ENCODE measurements around the gene TBC1D4. TPM values are rescaled to one million over a fixed set of nuclear protein-coding genes. Genes with fewer than 3 reads are reported as not detected.

Gene TBC1D4
- total RNA-seq, 1 donor from 2014 or later = 25.6 TPM

GRCh38 chr13:75264611-75265010 lies 217.4 kb downstream of the TBC1D4 start:
- Histone ChIP-seq H3K27me3 (ENCODE audit: insufficient read depth, low read length) (no peaks in the 10 kb centered on the region), H2AFZ (ENCODE audit: low read depth, low read length) (no peak overlapping the region), H3K4me2 (ENCODE audit: low read length) (no peak overlapping the region), H3K9me3 (ENCODE audit: insufficient read depth, low read depth, low read length) (no peaks in the 10 kb centered on the region), H3K27ac (ENCODE audit: low read depth, low read length) (no peak overlapping the region), H3K4me1 (ENCODE audit: insufficient read depth, low read length) (no peaks in the 10 kb centered on the region), H4K20me1 (ENCODE audit: insufficient read depth, low read length) (no peaks in the 10 kb centered on the region), H3K4me3 (ENCODE audit: insufficient read depth, low read depth, low read length) (no peak overlapping the region), H3K79me2 (ENCODE audit: insufficient read depth, low read length) (no peaks in the 10 kb centered on the region), H3K9ac (ENCODE audit: low read length) (no peak overlapping the region), H3K36me3 (ENCODE audit: insufficient read depth, low read length) (no peaks in the 10 kb centered on the region)
- Mint-ChIP-seq H3K27me3 (ENCODE audit: low read depth, unreplicated experiment) (no peaks in the 10 kb centered on the region), H3K4me3 (ENCODE audit: unreplicated experiment) (no peak overlapping the region), H3K9me3 (ENCODE audit: unreplicated experiment) (peaks cover 5% of the 10 kb centered on the region), H3K36me3 (ENCODE audit: low read depth, unreplicated experiment) (no peaks in the 10 kb centered on the region), H3K27ac (ENCODE audit: unreplicated experiment) (peak overlapping the region; percentile 23), H3K4me1 (ENCODE audit: low read depth, unreplicated experiment) (peaks cover 10% of the 10 kb centered on the region)
- FAIRE-seq (no peak), DNase-seq (ENCODE audit: low read depth) (no peak)
- TF ChIP-seq EZH2 (IDR thresholded peaks at IDR 0.05; ENCODE audit: insufficient read depth, low read length) = no peak
- TF ChIP-seq, protein P1, sequence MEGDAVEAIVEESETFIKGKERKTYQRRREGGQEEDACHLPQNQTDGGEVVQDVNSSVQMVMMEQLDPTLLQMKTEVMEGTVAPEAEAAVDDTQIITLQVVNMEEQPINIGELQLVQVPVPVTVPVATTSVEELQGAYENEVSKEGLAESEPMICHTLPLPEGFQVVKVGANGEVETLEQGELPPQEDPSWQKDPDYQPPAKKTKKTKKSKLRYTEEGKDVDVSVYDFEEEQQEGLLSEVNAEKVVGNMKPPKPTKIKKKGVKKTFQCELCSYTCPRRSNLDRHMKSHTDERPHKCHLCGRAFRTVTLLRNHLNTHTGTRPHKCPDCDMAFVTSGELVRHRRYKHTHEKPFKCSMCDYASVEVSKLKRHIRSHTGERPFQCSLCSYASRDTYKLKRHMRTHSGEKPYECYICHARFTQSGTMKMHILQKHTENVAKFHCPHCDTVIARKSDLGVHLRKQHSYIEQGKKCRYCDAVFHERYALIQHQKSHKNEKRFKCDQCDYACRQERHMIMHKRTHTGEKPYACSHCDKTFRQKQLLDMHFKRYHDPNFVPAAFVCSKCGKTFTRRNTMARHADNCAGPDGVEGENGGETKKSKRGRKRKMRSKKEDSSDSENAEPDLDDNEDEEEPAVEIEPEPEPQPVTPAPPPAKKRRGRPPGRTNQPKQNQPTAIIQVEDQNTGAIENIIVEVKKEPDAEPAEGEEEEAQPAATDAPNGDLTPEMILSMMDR (IDR thresholded peaks at IDR 0.05; ENCODE audit: insufficient read depth, low read depth, low read length) = no peak

DNA sequence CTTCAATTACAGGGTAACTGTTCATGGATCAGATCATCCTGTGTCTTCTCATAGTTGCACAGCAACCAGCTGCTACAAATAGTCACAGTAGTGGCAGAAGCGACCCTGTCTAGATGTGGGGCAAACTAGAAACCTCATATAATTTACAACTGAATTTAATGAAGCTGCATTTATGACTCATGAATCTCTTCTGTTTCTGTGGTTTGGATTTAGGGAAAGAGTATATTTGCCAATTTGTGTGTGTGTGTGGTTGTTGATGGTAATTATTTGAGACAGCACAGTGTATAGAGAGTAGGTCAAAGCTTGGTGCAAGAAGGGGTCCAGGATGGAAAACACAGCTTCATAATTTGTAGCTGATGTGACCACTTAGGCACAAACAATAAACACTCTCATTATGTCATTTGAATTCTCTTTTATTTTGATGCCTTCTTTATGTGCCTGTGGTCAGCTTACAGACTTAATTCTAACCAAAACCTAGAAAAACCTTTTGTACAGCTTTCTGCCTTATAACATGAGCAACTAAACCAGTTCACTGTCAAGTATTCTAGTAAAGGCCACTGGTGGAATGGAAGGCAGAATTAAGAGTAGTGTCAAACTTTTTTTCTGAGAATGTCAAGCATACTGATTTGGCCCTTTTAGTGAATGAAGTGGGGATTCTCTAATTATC lies 218.1 kb downstream of the TBC1D4 start:
- no peaks in the 10 kb centered on the region for H3K4me1 ChIP-seq (ENCODE audit: insufficient read depth, low read length)
- no peaks in the 10 kb centered on the region for H3K9me3 ChIP-seq (ENCODE audit: insufficient read depth, low read depth, low read length)
- FAIRE-seq (no peak), DNase-seq (ENCODE audit: low read depth) (peak; percentile 73)
- no peak overlapping the region for H3K4me2 ChIP-seq (ENCODE audit: low read length)
- no peaks in the 10 kb centered on the region for H4K20me1 ChIP-seq (ENCODE audit: insufficient read depth, low read length)
- no peak overlapping the region for H3K4me3 ChIP-seq (ENCODE audit: insufficient read depth, low read depth, low read length)
- no peaks in the 10 kb centered on the region for H3K36me3 Mint-ChIP-seq (ENCODE audit: low read depth, unreplicated experiment)
- no peaks in the 10 kb centered on the region for H3K36me3 ChIP-seq (ENCODE audit: insufficient read depth, low read length)
- no peaks in the 10 kb centered on the region for H3K79me2 ChIP-seq (ENCODE audit: insufficient read depth, low read length)
- H3K27me3 Mint-ChIP-seq (ENCODE audit: low read depth, unreplicated experiment) = no peaks in the 10 kb centered on the region
- H3K27me3 ChIP-seq (ENCODE audit: insufficient read depth, low read length) = no peaks in the 10 kb centered on the region
- no peak for TF ChIP-seq EZH2 (IDR thresholded peaks at IDR 0.05; ENCODE audit: insufficient read depth, low read length)
- TF ChIP-seq, protein P1 (IDR thresholded peaks at IDR 0.05; ENCODE audit: insufficient read depth, low read depth, low read length) = no peak
- H3K4me1 Mint-ChIP-seq (ENCODE audit: low read depth, unreplicated experiment) = peaks cover 10% of the 10 kb centered on the region
- H3K9ac ChIP-seq (ENCODE audit: low read length) = no peak overlapping the region
- peak overlapping the region; percentile 73 for H3K27ac Mint-ChIP-seq (ENCODE audit: unreplicated experiment)
- H3K4me3 Mint-ChIP-seq (ENCODE audit: unreplicated experiment) = no peak overlapping the region
- H3K27ac ChIP-seq (ENCODE audit: low read depth, low read length) = no peak overlapping the region
- peaks cover 1% of the 10 kb centered on the region for H3K9me3 Mint-ChIP-seq (ENCODE audit: unreplicated experiment)
- no peak overlapping the region for H2AFZ ChIP-seq (ENCODE audit: low read depth, low read length)

- Histone ChIP-seq H3K4me2 (ENCODE audit: low read length) (no peak overlapping the region), H3K36me3 (ENCODE audit: insufficient read depth, low read length) (no peaks in the 10 kb centered on the region), H3K9ac (ENCODE audit: low read length) (no peak overlapping the region), H3K27me3 (ENCODE audit: insufficient read depth, low read length) (no peaks in the 10 kb centered on the region), H3K27ac (ENCODE audit: low read depth, low read length) (no peak overlapping the region), H3K4me1 (ENCODE audit: insufficient read depth, low read length) (peaks cover 2% of the 10 kb centered on the region), H3K9me3 (ENCODE audit: insufficient read depth, low read depth, low read length) (no peaks in the 10 kb centered on the region), H3K79me2 (ENCODE audit: insufficient read depth, low read length) (no peaks in the 10 kb centered on the region), H4K20me1 (ENCODE audit: insufficient read depth, low read length) (no peaks in the 10 kb centered on the region), H2AFZ (ENCODE audit: low read depth, low read length) (no peak overlapping the region), H3K4me3 (ENCODE audit: insufficient read depth, low read depth, low read length) (no peak overlapping the region)
- Mint-ChIP-seq H3K9me3 (ENCODE audit: unreplicated experiment) (no peaks in the 10 kb centered on the region), H3K4me1 (ENCODE audit: low read depth, unreplicated experiment) (peaks cover 6% of the 10 kb centered on the region), H3K27me3 (ENCODE audit: low read depth, unreplicated experiment) (no peaks in the 10 kb centered on the region), H3K36me3 (ENCODE audit: low read depth, unreplicated experiment) (no peaks in the 10 kb centered on the region), H3K4me3 (ENCODE audit: unreplicated experiment) (no peak overlapping the region), H3K27ac (ENCODE audit: unreplicated experiment) (no peak overlapping the region)
- peak; percentile 30 for DNase-seq (ENCODE audit: low read depth)
- FAIRE-seq = peak; percentile 54
- TF ChIP-seq, protein P1 (IDR thresholded peaks at IDR 0.05; ENCODE audit: insufficient read depth, low read depth, low read length) = peak; percentile 70
- TF ChIP-seq EZH2 (IDR thresholded peaks at IDR 0.05; ENCODE audit: insufficient read depth, low read length) = no peak
Measured at GRCh38 chr13:75258159-75258782, 223.7 kb downstream of the TBC1D4 start.

Data from astrocyte (in vitro differentiated cells and primary cell).